T-helper 9 cell (primary cell): ENCODE measurements around the gene VSNL1.
"Not testable (repeated sequence)": the region's sequence is repeated elsewhere in the genome, so short reads cannot be mapped to it uniquely, and the experiment has no call there.

Experiments
- DNase-seq: peaks from one replicate; pipeline ENCODE4 v3.0.0-alpha.2; 2020

VSNL1 gene

GRCh38 chr2:17542471-17542870 is 2.0 kb downstream of the VSNL1 start:
- DNase-seq = no peak

GRCh38 chr2:17543131-17543660 is 2.7 kb downstream of the VSNL1 start:
- DNase-seq = no peak

- no peak for DNase-seq
Measured at GRCh38 chr2:17543848-17544247, 3.4 kb downstream of the VSNL1 start.

GRCh38 chr2:17544256-17544655 is 3.8 kb downstream of the VSNL1 start:
- no peak for DNase-seq

- no peak for DNase-seq
Measured at GRCh38 chr2:17545680-17546613, 5.5 kb downstream of the VSNL1 start.

- DNase-seq = no peak
Measured at GRCh38 chr2:17547237-17547636, 6.7 kb downstream of the VSNL1 start.

GRCh38 chr2:17547737-17548136 is 7.2 kb downstream of the VSNL1 start:
- DNase-seq = no peak

- no peak for DNase-seq
Measured at GRCh38 chr2:17550907-17551306, 10.4 kb downstream of the VSNL1 start.

GRCh38 chr2:17555150-17555549 is 14.7 kb downstream of the VSNL1 start:
- no peak for DNase-seq

- no peak for DNase-seq
Measured at GRCh38 chr2:17557596-17557995, 17.1 kb downstream of the VSNL1 start.

- DNase-seq = no peak
Measured at GRCh38 chr2:17558053-17558452, 17.6 kb downstream of the VSNL1 start.

GRCh38 chr2:17558878-17559277 is 18.4 kb downstream of the VSNL1 start:
- no peak for DNase-seq

GRCh38 chr2:17565726-17566125 is 25.2 kb downstream of the VSNL1 start:
- DNase-seq = not testable (repeated sequence)

- no peak for DNase-seq
Measured at GRCh38 chr2:17571681-17572080, 31.2 kb downstream of the VSNL1 start.

GRCh38 chr2:17573085-17573803 is 32.7 kb downstream of the VSNL1 start:
- DNase-seq = no peak

- DNase-seq = no peak
Measured at GRCh38 chr2:17573804-17574175, 33.3 kb downstream of the VSNL1 start.

- no peak for DNase-seq
Measured at GRCh38 chr2:17574406-17575073, 34.0 kb downstream of the VSNL1 start.

GRCh38 chr2:17576802-17577201 is 36.3 kb downstream of the VSNL1 start:
- DNase-seq = no peak

GRCh38 chr2:17578466-17578928 is 38.0 kb downstream of the VSNL1 start:
- no peak for DNase-seq

GRCh38 chr2:17579605-17580318 is 39.3 kb downstream of the VSNL1 start:
- DNase-seq = no peak

- no peak for DNase-seq
Measured at GRCh38 chr2:17580319-17580715, 39.8 kb downstream of the VSNL1 start.

GRCh38 chr2:17581831-17582230 is 41.3 kb downstream of the VSNL1 start:
- no peak for DNase-seq
